ENCODE results near the gene UBE4B. TPM values are rescaled to one million over a fixed set of nuclear protein-coding genes. Genes with fewer than 3 reads are reported as not detected.

UBE4B gene
- total RNA-seq (2021) (78.0 to 80.8 TPM (median 79.6 TPM) in 3 replicates), Bru-seq, nascent RNA (percentile 69 among the genes with signal in this experiment)
- long read RNA-seq, experiment 1, full-length matches to known transcripts: 202 of 302 reads
- long read RNA-seq, experiment 1, partial matches to known transcripts: 60 of 302 reads
- long read RNA-seq, experiment 1, other reads (novel, unspliced or antisense): 40 of 302 reads
- long read RNA-seq, experiment 2, partial matches to known transcripts: 45 of 86 reads
- long read RNA-seq, experiment 2, other reads (novel, unspliced or antisense): 39 of 86 reads
- long read RNA-seq, experiment 3, partial matches to known transcripts: 2 of 5 reads
- long read RNA-seq, experiment 3, other reads (novel, unspliced or antisense): 2 of 5 reads

- H3K9me3 Mint-ChIP-seq: no peaks in the 10 kb centered on the region; the same call in 1 of the 2 replicates
- 0 out of 2 replicates have a peak, but pooled peaks cover 2% of the 10 kb centered on the region for H3K36me3 Mint-ChIP-seq
- peak; percentile 99 for DNase-seq (ENCODE audit: low spot score)
- peaks cover 19% of the 10 kb centered on the region for H3K4me1 Mint-ChIP-seq
- POLR2A ChIA-PET: interaction anchor here (0.6 to 2.5 kb wide), 3 partner anchors 14 to 1231 kb away, joined by 3 to 8 read pairs (median 3); no protein-coding TSS in a partner anchor
- H3K4me3 Mint-ChIP-seq: peak within 1 kb of the TSS; percentile 83
- no peaks in the 10 kb centered on the region for H3K27me3 Mint-ChIP-seq (ENCODE audit: low read depth)
- ATAC-seq: peak; percentile 92
- CTCF ChIA-PET: interaction anchor here (0.7 to 2.5 kb wide), 7 partner anchors 13 to 312 kb away, joined by 3 to 12 read pairs (median 4); partner anchors contain the start of gene KIF1B
- peak within 1 kb of the TSS; percentile 96 for H3K27ac Mint-ChIP-seq
- TF ChIP-seq ZNF232 (CRISPR knock-in tag; IDR thresholded peaks at IDR 0.05) (0 out of 2 replicates have a peak, but pooled peaks have one; percentile 24), NFATC4 (CRISPR knock-in tag; IDR thresholded peaks at IDR 0.05) (no peak), ARID4B (CRISPR knock-in tag; IDR thresholded peaks at IDR 0.05; ENCODE audit: borderline replicate concordance) (no peak), USF1 (CRISPR knock-in tag; IDR thresholded peaks at IDR 0.05) (peak; percentile 94), OVOL2 (CRISPR knock-in tag; IDR thresholded peaks at IDR 0.05; ENCODE audit: borderline replicate concordance) (no peak), AR (CRISPR knock-in tag; IDR thresholded peaks at IDR 0.05) (no peak), NFYB (CRISPR knock-in tag; conservative IDR thresholded peaks at IDR 0.05; ENCODE audit: low read depth) (peak; percentile 68), ERG (CRISPR knock-in tag; IDR thresholded peaks at IDR 0.05) (no peak), MXD4 (CRISPR knock-in tag; IDR thresholded peaks at IDR 0.05; ENCODE audit: borderline replicate concordance) (no peak), E2F5 (CRISPR knock-in tag; IDR thresholded peaks at IDR 0.05) (peak; percentile 90), ZNF423 (CRISPR knock-in tag; IDR thresholded peaks at IDR 0.05) (no peak), USF2 (CRISPR knock-in tag; IDR thresholded peaks at IDR 0.05) (peak; percentile 97), GRHL2 (CRISPR knock-in tag; IDR thresholded peaks at IDR 0.05; ENCODE audit: insufficient replicate concordance, severe bottlenecking) (no peak), TP53 (CRISPR knock-in tag; IDR thresholded peaks at IDR 0.05) (no peak), ZNF416 (CRISPR knock-in tag; IDR thresholded peaks at IDR 0.05) (no peak), FOXK1 (CRISPR knock-in tag; IDR thresholded peaks at IDR 0.05) (peak; percentile 75; the same call in 1 of the 2 replicates), HMGXB4 (CRISPR knock-in tag; IDR thresholded peaks at IDR 0.05) (peak; percentile 81; the same call in 1 of the 2 replicates), JUN (CRISPR knock-in tag; IDR thresholded peaks at IDR 0.05) (no peak), SP1 (CRISPR knock-in tag; conservative IDR thresholded peaks at IDR 0.05) (peak; percentile 93), CTCF (IDR thresholded peaks at IDR 0.05) (peak; percentile 82)
Measured at GRCh38 chr1:10032590-10033358, at the start of gene UBE4B. TSS of gene UBE4B (plus strand) at chr1:10032958. CDS start at chr1:10033671, 713 bp downstream.

Data from WTC11 (cell line).